NCI-H2196 (cell line): ENCODE data around the gene CDH8.

Source experiments
- DNase-seq: peaks from one replicate; lab custom pipeline; 2025; ENCODE audit not compliant: unreplicated experiment; lab: John Stamatoyannopoulos, UW

Gene CDH8

GRCh38 chr16:62034231-62035114, 1.8 kb downstream of the CDH8 start:
- no peak for DNase-seq

- no peak for DNase-seq
These were observed 3.2 kb downstream of the CDH8 start for GRCh38 chr16:62033065-62033464.

DNA sequence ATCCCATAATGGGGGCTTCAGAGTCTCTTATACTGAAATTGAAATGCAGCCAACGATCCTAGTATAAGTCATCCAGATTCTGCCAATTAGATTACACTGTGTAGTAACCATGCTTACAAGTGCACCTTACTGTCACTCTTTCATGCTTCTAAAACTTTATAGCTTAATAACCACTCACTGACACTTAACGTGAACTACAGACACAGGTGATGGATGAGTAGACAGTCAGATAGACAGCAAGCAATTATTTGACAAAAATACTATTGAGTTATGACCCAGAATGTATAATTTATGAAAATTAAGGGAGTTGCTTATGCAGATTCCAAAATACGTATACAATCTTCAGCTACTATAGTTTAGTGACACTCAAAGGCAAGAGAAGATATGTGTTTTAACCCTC, 6.3 kb downstream of the CDH8 start:
- no peak for DNase-seq

- no peak for DNase-seq
These were observed 13.6 kb downstream of the CDH8 start for GRCh38 chr16:62022688-62023087.

GRCh38 chr16:62021161-62021581, 15.1 kb downstream of the CDH8 start:
- DNase-seq: no peak

DNA sequence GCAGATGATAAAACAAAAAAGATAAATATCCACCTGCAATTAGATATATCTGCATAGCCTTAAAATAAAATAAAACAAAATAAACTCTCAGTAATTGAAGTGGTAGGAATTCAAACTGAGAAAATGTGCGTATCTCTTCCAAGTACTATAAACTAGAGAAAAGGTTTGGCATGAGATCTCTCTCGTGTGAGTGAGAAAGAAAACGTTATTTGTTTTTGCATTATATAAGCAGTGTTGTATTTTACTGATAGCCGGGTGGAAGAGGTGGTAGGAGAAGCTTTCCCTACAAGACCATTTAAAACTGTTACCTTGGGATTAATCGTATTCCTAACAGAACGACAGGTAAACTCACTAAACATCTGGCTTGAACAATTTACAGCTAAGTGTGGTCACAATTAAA, 15.6 kb downstream of the CDH8 start:
- DNase-seq: no peak

DNA sequence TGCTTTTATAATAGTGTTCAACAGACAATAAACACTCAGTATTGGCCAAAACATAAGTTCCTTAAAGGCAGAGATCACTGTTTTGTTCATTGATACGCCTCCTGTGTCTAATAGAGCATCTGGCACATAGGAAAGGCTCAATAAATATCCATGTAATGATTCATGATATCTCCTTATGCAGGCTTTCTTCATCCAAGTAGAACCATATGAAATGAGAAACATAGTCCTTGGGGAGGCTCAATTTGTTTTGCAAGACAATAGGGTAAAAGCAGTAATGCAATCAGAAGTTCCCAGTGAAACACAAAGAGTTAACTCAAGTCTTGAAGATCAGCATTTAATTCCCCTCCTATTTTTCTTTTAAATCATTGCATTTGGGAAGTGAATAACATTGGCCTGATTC, 16.4 kb downstream of the CDH8 start:
- no peak for DNase-seq

DNA sequence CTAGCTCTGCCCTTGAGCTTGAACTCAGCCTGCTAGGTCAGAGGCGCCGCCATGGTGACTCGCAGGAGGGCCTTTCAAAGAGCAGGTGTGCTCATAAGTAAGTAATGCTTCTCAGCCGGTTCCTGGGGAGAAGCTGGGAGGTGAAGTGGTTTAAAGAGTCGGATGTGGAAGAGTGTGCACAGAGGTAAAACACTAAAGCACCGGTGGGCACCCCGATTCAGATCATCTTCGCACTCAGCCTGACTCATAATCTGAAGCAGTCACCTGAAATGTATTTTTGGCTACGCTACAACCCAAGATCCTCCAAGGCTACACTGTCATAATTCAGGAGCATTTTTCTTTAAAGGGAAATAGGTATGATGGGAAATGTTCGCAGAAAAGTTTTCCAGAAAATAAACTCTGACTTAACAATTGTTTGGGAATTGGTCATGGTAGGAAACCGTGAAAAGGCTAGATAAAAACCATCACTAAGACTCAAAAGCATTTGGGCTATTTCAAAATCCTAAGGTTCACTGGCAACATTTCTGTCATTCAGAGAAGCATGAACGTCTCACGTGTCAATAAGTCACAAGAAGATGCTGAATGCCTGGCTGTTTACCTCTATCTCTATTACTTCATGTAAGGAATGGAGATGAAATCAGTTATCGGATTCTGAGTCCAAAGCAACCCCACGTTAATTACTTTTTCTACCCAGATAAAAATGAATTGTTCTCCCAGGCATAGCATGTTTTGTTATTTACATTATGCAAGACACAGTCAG, 17.8 kb downstream of the CDH8 start:
- no peak for DNase-seq

DNA sequence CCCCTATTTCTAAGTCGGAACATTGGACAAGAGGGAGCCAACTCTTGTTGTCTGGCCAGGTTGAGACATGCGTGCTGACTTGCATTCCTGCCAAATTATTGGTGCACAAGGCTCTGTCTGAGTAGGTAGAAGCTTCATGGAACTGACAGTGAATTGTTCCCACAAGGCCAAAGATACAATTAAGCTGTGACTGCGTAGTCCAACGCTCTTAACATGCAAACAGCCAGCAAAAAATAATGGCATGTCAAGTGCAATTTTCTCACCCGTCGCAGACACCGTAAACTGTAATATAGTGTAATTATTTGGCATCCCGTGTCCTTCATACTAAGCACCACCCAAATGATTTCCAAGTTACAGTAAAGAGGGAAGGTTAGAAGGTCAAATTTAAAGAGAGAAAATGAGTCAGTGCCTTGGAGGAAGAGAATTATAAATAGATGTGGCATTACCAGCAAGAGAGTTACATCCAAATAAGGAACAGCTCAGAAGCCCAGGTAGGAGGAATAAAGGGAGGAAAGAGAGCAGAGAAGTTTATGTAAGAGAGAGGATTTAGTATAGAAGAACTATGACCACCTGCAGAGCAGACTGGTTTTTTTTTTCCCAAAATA, 21.8 kb downstream of the CDH8 start:
- DNase-seq: no peak

- no peak for DNase-seq
These were observed 26.1 kb downstream of the CDH8 start for GRCh38 chr16:62010186-62010585.

- DNase-seq: no peak
These were observed 37.8 kb downstream of the CDH8 start for GRCh38 chr16:61998460-61998859.

- DNase-seq: no peak
These were observed 43.1 kb downstream of the CDH8 start for GRCh38 chr16:61993108-61993507.

DNA sequence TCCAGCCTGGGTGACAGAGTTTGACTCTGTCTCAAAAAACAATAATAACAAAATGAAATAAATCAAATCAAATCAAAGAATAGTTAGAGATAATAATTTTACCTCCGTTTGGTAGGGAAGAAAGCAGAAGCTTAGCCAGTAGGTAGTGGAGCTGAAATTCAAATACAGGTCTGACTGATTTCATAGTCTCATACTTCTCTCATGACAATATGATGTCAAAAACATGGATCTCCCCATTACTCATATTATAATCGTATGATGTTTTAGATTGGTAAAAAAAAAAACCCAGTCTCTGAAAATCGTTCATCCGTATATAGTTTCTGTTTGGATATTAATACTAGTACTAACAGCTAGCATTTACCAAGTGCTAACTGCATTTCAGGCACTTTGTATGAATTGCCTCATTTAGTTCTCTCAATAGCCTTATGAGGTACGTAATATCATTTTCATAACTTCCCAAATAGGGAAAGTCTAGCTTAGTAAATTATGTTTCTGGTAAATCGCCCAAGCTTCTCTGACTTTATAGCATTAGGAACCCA, 48.7 kb downstream of the CDH8 start:
- DNase-seq: no peak

- DNase-seq: no peak
These were observed 67.2 kb downstream of the CDH8 start for GRCh38 chr16:61969077-61969382.

DNA sequence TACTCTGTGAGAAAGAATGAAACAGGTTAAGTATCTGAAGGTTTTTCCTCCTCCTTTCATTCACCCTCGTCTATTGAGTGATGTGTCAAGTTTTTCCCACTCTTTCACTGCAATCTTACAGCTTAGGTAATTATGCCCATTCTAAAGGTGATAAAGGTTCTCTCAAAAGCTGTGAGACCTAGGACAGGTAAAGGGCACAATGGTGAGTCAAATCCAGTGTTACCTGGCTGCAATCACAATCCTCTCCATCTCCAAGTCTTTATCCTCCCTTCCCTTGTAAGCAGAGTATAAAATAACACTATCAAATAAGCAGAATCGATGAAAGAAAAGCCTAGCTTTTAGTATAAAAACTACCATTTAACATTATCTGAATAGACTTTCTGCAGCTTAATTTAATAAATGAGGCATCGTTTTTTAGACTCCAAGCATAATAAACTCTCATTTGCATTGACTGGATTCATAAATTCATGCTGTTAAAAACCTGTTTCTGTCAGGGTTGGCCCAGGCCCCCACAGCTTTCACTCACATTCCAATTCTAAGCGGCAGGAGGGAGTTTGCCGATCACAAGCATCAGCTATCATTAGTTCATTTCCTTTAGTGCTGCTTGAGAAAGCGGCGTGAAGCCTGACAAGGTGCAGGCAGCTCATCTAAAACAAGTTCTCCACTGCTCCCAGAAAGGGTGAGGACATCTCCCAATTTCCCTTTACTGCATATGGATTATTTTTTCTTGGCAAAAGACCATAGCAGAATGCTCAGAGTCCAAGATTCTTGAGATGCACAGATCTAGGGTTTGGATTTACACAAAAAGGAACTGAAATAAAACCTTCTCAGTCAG, 67.8 kb downstream of the CDH8 start:
- no peak for DNase-seq

- no peak for DNase-seq
These were observed 79.0 kb downstream of the CDH8 start for GRCh38 chr16:61957075-61957855.

- DNase-seq: no peak
These were observed 83.4 kb downstream of the CDH8 start for GRCh38 chr16:61952841-61953240.

DNA sequence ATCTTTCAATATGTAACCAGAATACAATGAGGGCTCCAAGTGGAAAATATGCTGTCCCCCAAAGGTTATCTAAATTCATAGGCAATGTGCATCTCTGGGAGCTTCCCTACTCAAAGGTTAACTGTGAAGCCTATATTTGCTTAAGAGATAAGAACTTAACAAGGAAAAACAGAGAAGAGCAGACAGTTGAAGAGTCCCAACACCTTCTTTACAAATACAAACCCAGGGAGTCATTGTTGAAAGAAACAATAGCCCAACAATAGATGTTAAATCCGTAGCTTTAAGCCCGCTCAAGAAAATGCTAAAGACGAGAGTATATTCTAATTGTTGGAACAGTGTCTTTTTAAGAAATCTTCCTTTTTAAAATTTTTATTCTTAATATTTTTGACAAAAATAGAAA, 87.8 kb downstream of the CDH8 start:
- DNase-seq: no peak

DNA sequence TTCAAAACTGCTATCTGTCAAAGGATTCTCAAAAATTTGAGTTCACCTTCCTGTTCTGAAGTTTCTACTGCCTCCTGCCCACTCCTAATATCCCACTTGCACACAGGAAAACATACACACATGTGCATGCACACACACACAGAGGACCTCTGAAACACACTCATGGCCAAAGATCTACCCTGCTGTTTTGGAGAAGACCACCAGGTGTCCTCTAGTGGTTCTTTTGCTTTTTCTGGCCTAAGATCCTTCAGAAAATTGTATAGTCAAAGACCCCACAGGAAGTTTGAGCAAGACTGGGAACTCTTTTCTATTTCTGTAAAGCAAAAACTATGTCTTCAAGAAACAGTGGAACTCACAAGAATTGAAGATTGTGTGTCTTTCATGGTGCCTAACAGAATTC, 90.2 kb downstream of the CDH8 start:
- DNase-seq: no peak

DNA sequence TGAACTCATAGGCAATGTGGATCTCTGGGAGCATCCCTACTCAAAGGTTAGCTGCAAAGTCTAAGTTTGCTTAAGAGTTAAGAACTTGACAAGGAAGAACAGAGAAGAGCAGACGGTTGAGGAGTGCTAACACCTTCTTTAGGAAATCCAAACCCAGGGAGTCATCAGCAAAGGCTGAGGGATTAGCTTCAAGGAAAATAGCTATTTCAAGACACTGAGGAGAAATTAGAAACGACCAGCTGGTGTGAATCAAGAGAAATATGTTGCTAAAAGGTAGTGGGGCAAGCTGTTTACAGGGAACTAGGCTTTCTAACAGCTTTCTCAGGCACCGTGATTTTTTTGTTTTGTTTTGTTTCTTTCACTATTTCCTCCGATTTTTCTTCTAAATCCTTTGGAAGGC, 90.7 kb downstream of the CDH8 start:
- DNase-seq: no peak
